Subcutaneous abdominal adipose tissue (tissue), 5 donors: ENCODE measurements around the gene RORB.

Experiments
- H3K27ac ChIP-seq: one replicate; pipeline ENCODE4 v1.7.0; 2013; ENCODE audit warnings: low read depth, mild to moderate bottlenecking, inconsistent platforms, low read length, moderate library complexity
- H3K27me3 ChIP-seq, 5 donors: one replicate each; pipeline ENCODE4 v1.7.0; 2013; ENCODE audit warnings: low read length in 5 of 5, inconsistent platforms in 1 of 5; ENCODE audit not compliant: control insufficient read depth in 5 of 5, insufficient read depth in 4 of 5
- H3K36me3 ChIP-seq, 5 donors: one replicate each; pipeline ENCODE4 v1.7.0; 2013; ENCODE audit warnings: low read length in 5 of 5; ENCODE audit not compliant: control insufficient read depth in 5 of 5, insufficient read depth in 5 of 5
- H3K4me1 ChIP-seq, 5 donors: one replicate each; pipeline ENCODE4 v1.7.0; 2013; ENCODE audit warnings: low read length in 5 of 5, mild to moderate bottlenecking in 3 of 5, moderate library complexity in 1 of 5; ENCODE audit not compliant: control insufficient read depth in 5 of 5, insufficient read depth in 5 of 5
- H3K4me3 ChIP-seq, 5 donors: one replicate each; pipeline ENCODE4 v1.7.0; 2013; ENCODE audit warnings: low read length in 5 of 5, low read depth in 1 of 5
- H3K9ac ChIP-seq, 5 donors: one replicate each; pipeline ENCODE4 v1.7.0; 2013; ENCODE audit warnings: low read length in 5 of 5, mild to moderate bottlenecking in 4 of 5, moderate library complexity in 3 of 5
- H3K9me3 ChIP-seq, 5 donors: one replicate each; pipeline ENCODE4 v1.7.0; 2013; ENCODE audit warnings: low read length in 5 of 5; ENCODE audit not compliant: control insufficient read depth in 5 of 5
- donor health status: healthy.
- donor health status: healthy.
- donor health status: healthy.
- donor health status: healthy.
- donor health status: healthy.

Gene RORB

DNA sequence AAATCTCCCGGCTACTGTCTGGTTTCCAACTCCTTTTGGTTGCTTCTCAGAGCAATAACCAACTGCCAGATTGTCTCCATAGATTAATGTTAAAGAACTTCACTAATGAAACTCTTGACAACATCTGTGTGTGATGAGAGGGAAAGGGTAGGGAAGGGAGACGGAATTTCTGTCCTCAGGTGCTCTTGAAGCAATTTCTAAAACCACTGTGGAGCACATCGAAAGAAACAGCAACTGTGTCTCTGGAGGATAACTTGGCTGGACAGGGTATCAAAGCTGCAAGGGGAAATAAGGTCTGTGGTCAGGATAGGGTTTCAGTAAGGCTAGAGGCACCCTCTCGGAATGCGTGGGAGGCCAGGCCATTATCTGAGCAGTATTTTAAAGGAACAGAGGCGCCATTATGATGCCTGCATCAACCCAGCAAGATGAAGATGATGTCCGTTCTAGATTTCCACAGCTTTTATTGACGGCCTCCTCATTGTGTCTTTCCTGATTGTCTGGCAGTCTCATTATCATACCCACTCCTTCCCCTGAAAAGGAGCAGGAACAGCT lies 76.6 kb downstream of the RORB start:
- Histone ChIP-seq H3K9ac (no peak overlapping the region), H3K27me3 (peaks cover 0 to 2% (median 0%) of the 10 kb centered on the region in 5 donors), H3K36me3 (no peaks in the 10 kb centered on the region), H3K4me3 (no peak overlapping the region), H3K9me3 (no peaks in the 10 kb centered on the region), H3K27ac (no peak overlapping the region), H3K4me1 (no peaks in the 10 kb centered on the region)

- Histone ChIP-seq H3K9ac (no peak overlapping the region), H3K27me3 (peaks cover 0 to 2% (median 0%) of the 10 kb centered on the region in 5 donors)
Measured at GRCh38 chr9:74576176-74576575, 79.0 kb downstream of the RORB start.

GRCh38 chr9:74577956-74578355 lies 80.8 kb downstream of the RORB start:
- H3K27ac ChIP-seq, result no peak overlapping the region
- H3K9ac ChIP-seq, result no peak overlapping the region
- no peak overlapping the region for H3K4me3 ChIP-seq
- no peaks in the 10 kb centered on the region for H3K4me1 ChIP-seq
- H3K9me3 ChIP-seq, result no peaks in the 10 kb centered on the region
- H3K36me3 ChIP-seq, result no peaks in the 10 kb centered on the region
- peaks cover 0 to 2% (median 0%) of the 10 kb centered on the region in 5 donors for H3K27me3 ChIP-seq

More at GRCh38 chr9:74576176-74576575, 79.0 kb downstream of the RORB start:
- Histone ChIP-seq H3K4me1 (no peaks in the 10 kb centered on the region), H3K36me3 (no peaks in the 10 kb centered on the region), H3K9me3 (no peaks in the 10 kb centered on the region), H3K27ac (no peak overlapping the region), H3K4me3 (no peak overlapping the region)

DNA sequence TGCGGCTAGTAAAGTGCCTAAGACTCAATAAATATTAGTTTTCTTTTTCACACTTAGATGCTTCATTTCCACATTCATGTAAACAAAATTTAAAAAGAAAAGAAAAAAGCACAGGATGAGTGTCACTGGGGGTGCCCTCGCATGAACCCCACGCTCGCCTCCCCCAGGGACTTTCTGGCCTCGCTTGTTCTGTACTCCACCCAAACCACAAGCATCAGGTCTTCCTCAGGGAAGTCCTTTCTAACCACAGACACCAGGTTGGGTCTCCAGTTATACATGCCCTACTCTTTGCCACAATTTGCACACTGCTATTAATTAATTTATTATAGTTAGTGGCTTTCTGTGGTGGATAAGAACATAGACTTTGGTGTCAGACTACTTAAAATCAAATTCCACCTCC lies 92.4 kb downstream of the RORB start:
- H3K27me3 ChIP-seq, result no peaks in the 10 kb centered on the region

DNA sequence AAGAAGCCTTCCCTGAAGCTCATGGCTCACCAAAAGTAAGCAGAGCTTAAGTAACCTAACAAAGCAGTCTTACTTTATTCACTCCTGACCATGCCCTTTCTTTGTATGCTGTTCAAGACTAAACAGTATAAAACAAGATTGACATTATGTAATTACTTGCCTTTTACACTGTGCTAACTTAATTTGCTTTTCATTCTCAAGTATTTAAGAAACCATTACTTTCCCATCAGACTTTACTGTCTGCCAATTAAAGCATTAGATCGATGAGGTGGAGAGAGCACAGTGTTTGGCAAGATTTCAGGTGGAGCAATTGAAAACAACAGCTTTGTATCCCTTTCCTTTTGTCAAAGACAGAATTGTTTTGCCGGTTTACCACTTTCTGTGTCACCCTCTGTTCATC lies 98.2 kb downstream of the RORB start:
- H3K9ac ChIP-seq, result no peak overlapping the region
- no peak overlapping the region for H3K27ac ChIP-seq
- H3K4me3 ChIP-seq, result no peak overlapping the region
- no peaks in the 10 kb centered on the region for H3K9me3 ChIP-seq
- H3K4me1 ChIP-seq, result no peaks in the 10 kb centered on the region
- no peaks in the 10 kb centered on the region for H3K36me3 ChIP-seq
- H3K27me3 ChIP-seq, result no peaks in the 10 kb centered on the region

More for the DNA sequence above, 92.4 kb downstream of the RORB start:
- no peaks in the 10 kb centered on the region for H3K4me1 ChIP-seq
- H3K4me3 ChIP-seq, result no peak overlapping the region
- H3K27ac ChIP-seq, result no peak overlapping the region
- H3K9me3 ChIP-seq, result no peaks in the 10 kb centered on the region
- H3K9ac ChIP-seq, result no peak overlapping the region
- no peaks in the 10 kb centered on the region for H3K36me3 ChIP-seq

GRCh38 chr9:74598874-74599273 lies 101.7 kb downstream of the RORB start:
- no peaks in the 10 kb centered on the region for H3K27me3 ChIP-seq

GRCh38 chr9:74609671-74610405 lies 112.7 kb downstream of the RORB start:
- no peak overlapping the region for H3K4me3 ChIP-seq
- no peak overlapping the region for H3K27ac ChIP-seq
- peaks cover 0 to 13% (median 4%) of the 10 kb centered on the region in 5 donors for H3K4me1 ChIP-seq
- no peaks in the 10 kb centered on the region for H3K27me3 ChIP-seq
- no peaks in the 10 kb centered on the region for H3K36me3 ChIP-seq
- H3K9ac ChIP-seq, result no peak overlapping the region
- no peaks in the 10 kb centered on the region for H3K9me3 ChIP-seq

More at GRCh38 chr9:74598874-74599273, 101.7 kb downstream of the RORB start:
- Histone ChIP-seq H3K36me3 (no peaks in the 10 kb centered on the region), H3K9ac (no peak overlapping the region), H3K27ac (no peak overlapping the region), H3K4me1 (no peaks in the 10 kb centered on the region), H3K9me3 (no peaks in the 10 kb centered on the region), H3K4me3 (no peak overlapping the region)

GRCh38 chr9:74610523-74611061 lies 113.5 kb downstream of the RORB start:
- Histone ChIP-seq H3K27ac (no peak overlapping the region), H3K36me3 (no peaks in the 10 kb centered on the region), H3K4me3 (no peak overlapping the region), H3K4me1 (peaks cover 0 to 13% (median 4%) of the 10 kb centered on the region in 5 donors), H3K27me3 (no peaks in the 10 kb centered on the region), H3K9ac (no peak overlapping the region), H3K9me3 (no peaks in the 10 kb centered on the region)

- no peaks in the 10 kb centered on the region for H3K4me1 ChIP-seq
- H3K27me3 ChIP-seq, result no peaks in the 10 kb centered on the region
- no peak overlapping the region for H3K27ac ChIP-seq
- H3K36me3 ChIP-seq, result no peaks in the 10 kb centered on the region
- no peaks in the 10 kb centered on the region for H3K9me3 ChIP-seq
- no peak overlapping the region for H3K4me3 ChIP-seq
- H3K9ac ChIP-seq, result no peak overlapping the region
Measured at GRCh38 chr9:74630228-74630627, 133.1 kb downstream of the RORB start.

DNA sequence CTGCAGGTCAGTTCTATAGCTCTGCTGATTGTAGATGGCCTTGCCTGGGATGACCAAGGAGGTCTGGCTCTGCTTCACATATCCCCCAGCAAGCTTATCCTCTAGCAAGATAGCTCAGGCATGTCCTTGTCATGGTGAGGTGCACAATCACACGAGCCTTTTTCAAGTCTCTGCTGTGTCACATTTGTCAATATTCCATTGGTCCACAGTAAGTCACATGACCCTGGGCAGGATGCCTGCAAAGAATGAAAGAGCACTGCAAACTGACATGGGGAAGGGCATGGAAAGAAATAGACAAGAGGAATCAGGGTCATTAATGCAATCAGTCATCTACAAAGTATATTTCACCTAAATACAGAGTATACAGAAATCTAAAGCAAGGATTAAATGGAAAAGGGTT lies 142.0 kb downstream of the RORB start:
- Histone ChIP-seq H3K27me3 (peaks cover 0 to 5% (median 0%) of the 10 kb centered on the region in 5 donors), H3K36me3 (no peaks in the 10 kb centered on the region), H3K4me1 (no peaks in the 10 kb centered on the region), H3K4me3 (no peak overlapping the region), H3K9me3 (no peaks in the 10 kb centered on the region), H3K9ac (no peak overlapping the region), H3K27ac (no peak overlapping the region)
